Measurements from ENCODE around the gene SDCBP2. TPM values are rescaled to one million over a fixed set of nuclear protein-coding genes. Genes with fewer than 3 reads are reported as not detected.

SDCBP2 gene
- total and polyA plus RNA-seq, 2 experiments from 2014 or later = 3.2 to 5.3 TPM

- no peak overlapping the region for H3K4me3 ChIP-seq
- H3K36me3 ChIP-seq (ENCODE audit: insufficient read depth) = no peaks in the 10 kb centered on the region
- Mint-ChIP-seq H3K4me3 (no peak overlapping the region), H3K27me3 (ENCODE audit: insufficient read depth, low read depth, poor library complexity) (peaks cover 4% of the 10 kb centered on the region), H3K27ac (no peak overlapping the region), H3K4me1 (no peaks in the 10 kb centered on the region), H3K9me3 (no peaks in the 10 kb centered on the region), H3K36me3 (ENCODE audit: low read depth) (no peaks in the 10 kb centered on the region)
- TF ChIP-seq JUNB (IDR thresholded peaks at IDR 0.05; ENCODE audit: unreplicated experiment) (no peak), EZH2 (IDR thresholded peaks at IDR 0.05; ENCODE audit: low read depth, unreplicated experiment) (no peak), ZNF331 (CRISPR knock-in tag; IDR thresholded peaks at IDR 0.05; ENCODE audit: low read depth) (no peak), NANOG (IDR thresholded peaks at IDR 0.05; ENCODE audit: borderline replicate concordance) (no peak), REST (IDR thresholded peaks at IDR 0.05; ENCODE audit: unreplicated experiment) (no peak), CTCF (conservative IDR thresholded peaks at IDR 0.05; ENCODE audit: low read depth in 2 of 2) (no peak), ETS1 (IDR thresholded peaks at IDR 0.05) (no peak), ZNF114 (CRISPR knock-in tag; IDR thresholded peaks at IDR 0.05) (no peak), ZNF462 (CRISPR knock-in tag; IDR thresholded peaks at IDR 0.05) (no peak), STAT1 (IDR thresholded peaks at IDR 0.05; ENCODE audit: unreplicated experiment) (no peak), EZH2phosphoT487 (IDR thresholded peaks at IDR 0.05; ENCODE audit: unreplicated experiment) (no peak), POLR2AphosphoS5 (IDR thresholded peaks at IDR 0.05; ENCODE audit: low read depth) (no peak), CREB1 (CRISPR knock-in tag; IDR thresholded peaks at IDR 0.05; ENCODE audit: low read depth) (no peak)
- no peak overlapping the region for H3K4me2 ChIP-seq
- no peaks in the 10 kb centered on the region for H3F3A ChIP-seq (replicated peaks; ENCODE audit: low read depth)
- ATAC-seq = no peak
- no peak overlapping the region for H2AFZ ChIP-seq
- H3K4me1 ChIP-seq (ENCODE audit: insufficient read depth) = no peaks in the 10 kb centered on the region
- H3K27me3 ChIP-seq (ENCODE audit: insufficient read depth) = no peaks in the 10 kb centered on the region
- H3K9me2 ChIP-seq (ENCODE audit: insufficient read depth) = no peaks in the 10 kb centered on the region
- DNase-seq (ENCODE audit: low spot score) = no peak
- no peaks in the 10 kb centered on the region for H3K79me2 ChIP-seq (replicated peaks; ENCODE audit: insufficient read depth)
- no peak overlapping the region for H3K27ac ChIP-seq (ENCODE audit: low read depth)
- H4K20me1 ChIP-seq (replicated peaks; ENCODE audit: insufficient read depth) = no peaks in the 10 kb centered on the region
These were observed 33.5 kb downstream of the SDCBP2 start for GRCh38 chr20:1295276-1295930.

All from GM23338 (cell line).